PC-9 (cell line): ENCODE measurements around the gene RAB22A.

Source experiments
- CTCF ChIP-seq: fragments of 200-600 bp; sonication (generic); conservative IDR thresholded peaks from 2 replicates; pipeline ENCODE4 v1.6.1; 2017; ENCODE audit warnings: mixed run types, antibody characterized with exemption, mild to moderate bottlenecking, moderate library complexity
- EZH2 ChIP-seq: fragments of 200-600 bp; sonication (generic); IDR thresholded peaks from 2 replicates; pipeline ENCODE4 v1.8.0; 2017; ENCODE audit warnings: antibody characterized with exemption, low read depth

- TF ChIP-seq CTCF (no peak), EZH2 (no peak)
Observed at GRCh38 chr20:58305061-58305460, 4.5 kb upstream of the RAB22A start.
